Peyer's patch (tissue), 4 donors: ENCODE data around the gene ASPN. TPM values are rescaled to one million over a fixed set of nuclear protein-coding genes. Genes with fewer than 3 reads are reported as not detected.

Source experiments
- small RNA-seq, 2 donors: library from RNA; depleted of rRNA; stranded (forward); fragments of <200 nt; gene quantifications; one replicate each; pipeline ENCODE3, GENCODE V24; 2016
- total RNA-seq, 4 donors: library from RNA; depleted of rRNA; stranded (reverse); fragments of >200 nt; gene quantifications; one replicate each; pipeline ENCODE4 v1.1.0, GENCODE V29; 2016

Gene ASPN
- total RNA-seq, 4 donors from 2014 or later, result 2.5 to 4.7 (median 4.4) TPM

Small RNA genes within 50 kb of the gene (small RNA-seq; reads per million reads assigned to genes)
- gene MIR4670, result 0 reads per million in 2 donors

Other genes with a start within 250 kb of the ASPN start
- gene IARS1, start 188.8 kb downstream of the ASPN start, total RNA-seq, result 100 to 1,000 TPM in 1 of 4 donors, 10 to 100 TPM in 3; 34.2 to 164 (median 44.9) TPM
- gene NOL8, start 157.2 kb downstream of the ASPN start, total RNA-seq, result 10 to 100 TPM; 25.8 to 94.1 (median 31.3) TPM
- 10 to 100 TPM in 1 of 4 donors, 1 to 10 TPM in 3; 2.8 to 51.2 (median 4.9) TPM for gene CENPP, start 156.6 kb downstream of the ASPN start, total RNA-seq
- 1 to 10 TPM; 2.6 to 9.7 (median 3.5) TPM for gene OGN, start 77.9 kb downstream of the ASPN start, total RNA-seq
- gene OMD, start 58.0 kb downstream of the ASPN start, total RNA-seq, result 1 to 10 TPM in 3 of 4 donors, not detected in 1; 1.2 to 5.4 (median 4.5) TPM
- gene ECM2, start 53.5 kb upstream of the ASPN start, total RNA-seq, result 10 to 100 TPM in 3 of 4 donors, 1 to 10 TPM in 1; 9.6 to 20.1 (median 12.1) TPM
- gene IPPK, start 187.6 kb upstream of the ASPN start, total RNA-seq, result 10 to 100 TPM in 2 of 4 donors, 1 to 10 TPM in 2; 6.3 to 15.7 (median 10.1) TPM